H1 (cell line): Measurements from ENCODE around the gene USP7. TPM values are rescaled to one million over a fixed set of nuclear protein-coding genes. Genes with fewer than 3 reads are reported as not detected.

Experiments used
- ASH2L ChIP-seq: fragments of 200-600, 300-600 bp; sonication (generic); IDR thresholded peaks from one replicate; pipeline ENCODE4 v1.7.1; 2017; ENCODE audit warnings: low read length
- ATF3 ChIP-seq: IDR thresholded peaks from 2 replicates; pipeline ENCODE4 v1.6.1; 2011; ENCODE audit warnings: low read depth, mild to moderate bottlenecking, low read length; ENCODE audit not compliant: insufficient read depth
- MAX ChIP-seq: IDR thresholded peaks from 2 replicates; pipeline ENCODE4 v1.6.1; 2012; ENCODE audit warnings: inconsistent platforms
- POLR2A ChIP-seq, 2 experiments: IDR thresholded peaks; 1 replicate in 1 of 2; 2 replicates in 1 of 2; pipeline ENCODE4 v1.6.1; 2011; ENCODE audit warnings: low read depth in 2 of 2, low read length in 2 of 2, mild to moderate bottlenecking in 2 of 2; ENCODE audit errors: control extremely low read depth in 1 of 2
- RXRA ChIP-seq: IDR thresholded peaks from 2 replicates; pipeline ENCODE4 v1.6.1; 2011; ENCODE audit warnings: low read depth, mild to moderate bottlenecking, low read length, moderate library complexity; ENCODE audit not compliant: insufficient read depth
- TCF12 ChIP-seq: IDR thresholded peaks from 2 replicates; pipeline ENCODE4 v1.6.1; 2011; ENCODE audit warnings: low read depth, mild to moderate bottlenecking, low read length
- polyA plus RNA-seq, 7 experiments: library from polyadenylated mRNA; depleted of rRNA in 3 of 7; stranded (reverse) in 5 of 7; unstranded in 2 of 7; fragments of >200 nt in 5 of 7; fragments of 200-250 nt in 2 of 7; gene quantifications; 1 replicate in 5 of 7; 2 replicates in 1 of 7; 4 replicates in 1 of 7; pipeline versions ENCODE4 v1.2.1 to v1.2.3, GENCODE V29; 2011 to 2013; ENCODE audit warnings: missing spikeins in 2 of 7, mixed read lengths in 2 of 7
- total RNA-seq: library from RNA; stranded (reverse); fragmentation: NEBNext Ultra II Directional; extraction: Animal tissue kit (Norgen Biotek cat#: 25700); gene quantifications from 2 replicates; pipeline ENCODE4 v1.2.1, GENCODE V29; 2021

Gene USP7
- total and polyA plus RNA-seq, 2 of the 8 experiments (the other 6 are each of a cell fraction or from before 2014, with no cell fraction given): 21.3 to 211 TPM

- no peak for TF ChIP-seq ASH2L
- no peak for TF ChIP-seq POLR2A (IDR thresholded peaks at IDR 0.05; ENCODE audit: control extremely low read depth in 1 of 2, low read depth in 2 of 2, low read length in 2 of 2)
- TF ChIP-seq ATF3: no peak
- no peak for TF ChIP-seq TCF12
- no peak for TF ChIP-seq RXRA
- no peak for TF ChIP-seq MAX
- TF ChIP-seq, all 59 proteins: peak for 0
Measured at GRCh38 chr16:8972843-8973586, 9.3 kb upstream of the USP7 start (continued).
